Kidney (tissue), 14 donors: ENCODE measurements around the gene UNC13C. TPM values are rescaled to one million over a fixed set of nuclear protein-coding genes. Genes with fewer than 3 reads are reported as not detected.

Source experiments
- DNase-seq, 5 donors: peaks; one replicate each; pipeline ENCODE4 v3.0.0-alpha.2; 2013 to 2020
- FAIRE-seq: peaks from 2 replicates; lab custom pipeline; 2012; peaks lifted over from hg19 to GRCh38; lab: Jason Lieb, UNC
- H3K27ac ChIP-seq, 2 donors: one replicate each; pipeline ENCODE4 v1.7.0; 2013; ENCODE audit warnings: low read depth in 2 of 2, low read length in 2 of 2, inconsistent platforms in 1 of 2
- H3K27me3 ChIP-seq: one replicate; pipeline ENCODE4 v1.7.1; 2013; ENCODE audit warnings: low read length, inconsistent platforms; ENCODE audit not compliant: control insufficient read depth, insufficient read depth
- H3K36me3 ChIP-seq, 3 donors: one replicate each; pipeline versions ENCODE4 v1.7.0 to v1.7.1; 2013; ENCODE audit warnings: low read length in 3 of 3, control low read depth in 1 of 3, inconsistent platforms in 1 of 3; ENCODE audit not compliant: insufficient read depth in 3 of 3, control insufficient read depth in 2 of 3
- H3K4me1 ChIP-seq, 3 donors: one replicate each; pipeline versions ENCODE4 v1.7.0 to v1.7.1; 2013; ENCODE audit warnings: low read length in 3 of 3, inconsistent platforms in 1 of 3, low read depth in 1 of 3; ENCODE audit not compliant: control insufficient read depth in 2 of 3, insufficient read depth in 2 of 3
- H3K4me3 ChIP-seq, 3 donors: one replicate each; pipeline versions ENCODE4 v1.7.0 to v1.8.1; 2013; ENCODE audit warnings: low read length in 3 of 3, control low read depth in 1 of 3, inconsistent platforms in 1 of 3
- H3K9ac ChIP-seq, 3 donors: one replicate each; pipeline versions ENCODE4 v1.7.0 to v1.7.1; 2013; ENCODE audit warnings: low read length in 3 of 3, control low read depth in 1 of 3, inconsistent platforms in 1 of 3
- H3K9me3 ChIP-seq, 3 donors: one replicate each; pipeline versions ENCODE4 v1.7.0 to v1.7.1; 2013; ENCODE audit warnings: low read length in 3 of 3, control low read depth in 1 of 3, inconsistent platforms in 1 of 3; ENCODE audit not compliant: control insufficient read depth in 2 of 3, insufficient read depth in 1 of 3
- CTCF ChIP-seq: IDR thresholded peaks from 3 replicates; pipeline ENCODE4 v1.5.1; 2012; ENCODE audit warnings: mild to moderate bottlenecking, moderate library complexity, borderline replicate concordance; ENCODE audit not compliant: insufficient read depth; ENCODE audit errors: extremely low read depth
- intact Hi-C: fragments of 100-400 bp; cut with DNase I; formaldehyde crosslinking; loops from one replicate; pipeline ENCODE4 v1.11.1; 2022
- polyA plus RNA-seq: library from polyadenylated mRNA; stranded (reverse); fragments of 350-450 nt; fragmentation: Illumina TruSeq; extraction: RNeasy Lipid Tissue Mini Kit (QIAGEN cat#74804); gene quantifications from one replicate; pipeline ENCODE4 v1.2.3, GENCODE V29; 2014; ENCODE audit warnings: low read depth, low replicate concordance; ENCODE audit not compliant: insufficient read depth
- total RNA-seq: library from RNA; stranded (reverse); fragmentation: NEBNext Ultra II Directional; extraction: Animal tissue kit (Norgen Biotek cat#: 25700); gene quantifications from one replicate; pipeline ENCODE4 v1.2.1, GENCODE V29; 2021
- donor health status: control.
- donor health status: control.
- donor health status: control.
- donor health status: control.
- donor health status: control.
- donor health status: DM: yes; HTN: yes; CAD: no.
- donor health status: Normal renal cell carcinoma (clear cell type).

UNC13C gene
- total and polyA plus RNA-seq, 2 donors from 2014 or later: 0.19 to 0.45 TPM

- Histone ChIP-seq H3K4me3 (no peak overlapping the region), H3K9me3 (no peaks in the 10 kb centered on the region), H3K27ac (no peak overlapping the region), H3K9ac (no peak overlapping the region), H3K27me3 (no peaks in the 10 kb centered on the region), H3K36me3 (no peaks in the 10 kb centered on the region), H3K4me1 (no peaks in the 10 kb centered on the region)
- intact Hi-C loops: no loop called here
- TF ChIP-seq CTCF: no peak
- no peak for FAIRE-seq
- no peak for DNase-seq
Observed at GRCh38 chr15:54187325-54187724, 209.1 kb downstream of the UNC13C start.

DNA sequence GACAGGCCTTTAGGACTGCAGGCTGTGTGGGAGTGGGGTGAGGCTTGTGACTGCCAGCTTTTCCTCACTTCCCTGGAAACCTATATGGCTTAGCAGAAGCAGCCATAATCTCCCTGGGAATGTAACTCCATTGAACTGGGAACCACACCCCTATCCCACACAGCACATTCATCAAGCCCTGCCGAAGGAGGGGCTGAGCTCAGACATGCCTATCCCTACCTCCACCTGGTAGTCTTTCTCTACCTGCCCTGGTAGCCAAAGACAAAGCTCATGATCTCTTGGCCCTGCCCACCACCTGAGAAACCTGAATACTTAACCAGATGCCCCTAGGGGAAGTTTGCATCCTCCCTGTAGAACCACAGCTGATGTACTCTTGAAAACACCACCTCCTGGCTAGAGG lies 219.8 kb downstream of the UNC13C start:
- Histone ChIP-seq H3K27ac (no peak overlapping the region), H3K4me3 (no peak overlapping the region), H3K27me3 (no peaks in the 10 kb centered on the region), H3K9me3 (peaks cover 0 to 7% (median 0%) of the 10 kb centered on the region in 3 donors), H3K4me1 (no peaks in the 10 kb centered on the region), H3K36me3 (no peaks in the 10 kb centered on the region), H3K9ac (no peak overlapping the region)
- DNase-seq (no peak), FAIRE-seq (no peak)
- intact Hi-C loops: no loop called here
- no peak for TF ChIP-seq CTCF

DNA sequence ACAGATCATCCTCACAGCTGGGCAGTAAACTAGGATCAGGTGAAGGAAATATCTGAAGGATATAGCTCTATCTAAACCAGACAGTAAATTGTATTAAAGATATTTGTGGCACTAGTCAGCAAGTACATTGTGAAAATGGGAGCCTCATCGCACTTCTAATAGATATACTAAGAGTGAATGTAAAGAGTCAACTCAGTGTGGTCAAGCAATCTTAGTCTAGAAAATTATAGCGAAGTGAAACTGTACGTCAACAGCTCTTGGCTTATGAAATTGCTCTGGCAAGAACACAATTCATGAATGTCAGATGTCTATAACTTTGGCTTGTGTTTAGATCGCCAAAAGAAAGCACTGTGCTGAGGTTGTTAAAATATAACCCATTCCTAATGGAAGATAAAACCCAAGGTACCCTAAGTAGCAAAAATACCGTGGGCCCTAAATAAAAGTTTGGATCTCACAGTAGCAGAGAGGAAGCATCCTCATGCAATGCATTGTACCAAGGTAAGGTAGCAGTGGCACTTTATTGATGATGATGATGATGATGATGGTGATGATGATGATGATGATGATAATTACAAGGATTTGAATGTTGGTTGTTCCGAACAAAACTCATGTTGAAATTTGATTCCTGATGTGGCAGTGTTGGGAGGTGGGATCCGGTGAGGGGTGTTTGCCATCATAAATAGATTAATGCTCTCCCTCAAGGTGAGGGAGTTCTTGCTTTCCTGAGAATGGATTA lies 228.5 kb downstream of the UNC13C start:
- intact Hi-C loops: no loop called here
- DNase-seq (no peak), FAIRE-seq (no peak)
- no peaks in the 10 kb centered on the region for H3K27me3 ChIP-seq
- H3K36me3 ChIP-seq: no peaks in the 10 kb centered on the region
- H3K4me3 ChIP-seq: no peak overlapping the region
- H3K4me1 ChIP-seq: no peaks in the 10 kb centered on the region
- no peak overlapping the region for H3K9ac ChIP-seq
- H3K9me3 ChIP-seq: no peaks in the 10 kb centered on the region
- no peak overlapping the region for H3K27ac ChIP-seq
- TF ChIP-seq CTCF: no peak
